ENCODE measurements around the gene GALNT10. TPM values are rescaled to one million over a fixed set of nuclear protein-coding genes. Genes with fewer than 3 reads are reported as not detected.

The GALNT10 gene
- total and polyA plus RNA-seq, 2 of the 8 experiments (the other 6 are each of a cell fraction or from before 2014, with no cell fraction given): 4.6 to 15.5 TPM

GRCh38 chr5:154321546-154321945 lies 131.0 kb downstream of the GALNT10 start:
- Histone ChIP-seq H4K20me1 (replicated peaks in 1 of 2; ENCODE audit: control insufficient read depth in 1 of 2, insufficient read depth in 2 of 2, low read length in 2 of 2) (no peaks in the 10 kb centered on the region), H3K56ac (replicated peaks; ENCODE audit: insufficient read length, low read depth, low read length) (no peak overlapping the region), H3K23me2 (ENCODE audit: low read depth, low read length) (no peaks in the 10 kb centered on the region), H2BK5ac (ENCODE audit: low read depth, low read length) (no peak overlapping the region), H2AK5ac (ENCODE audit: low read depth, low read length) (no peak overlapping the region), H3K23ac (ENCODE audit: insufficient read length) (no peak overlapping the region), H4K8ac (ENCODE audit: extremely low read depth, insufficient read depth, low read length) (no peak overlapping the region), H3K18ac (ENCODE audit: extremely low read depth, low read length) (no peak overlapping the region), H4K91ac (replicated peaks; ENCODE audit: insufficient read length, low read length) (no peak overlapping the region), H3K79me1 (ENCODE audit: low read depth, low read length) (no peaks in the 10 kb centered on the region), H3K27ac (ENCODE audit: low read depth, low read length) (no peak overlapping the region), H4K5ac (ENCODE audit: insufficient read length, low read depth, low read length) (no peak overlapping the region), H3K36me3 (ENCODE audit: control insufficient read depth in 2 of 4, insufficient read depth in 4 of 4, low read length in 3 of 4) (no peaks in the 10 kb centered on the region), H3K9ac (replicated peaks in 1 of 4; ENCODE audit: extremely low read depth in 1 of 4, low read depth in 3 of 4, low read length in 3 of 4) (no peak overlapping the region), H2AFZ (ENCODE audit: low read length) (no peak overlapping the region), H2BK20ac (ENCODE audit: low read length) (no peak overlapping the region), H3K27me3 (replicated peaks in 1 of 4; ENCODE audit: control insufficient read depth in 3 of 4, extremely low read depth in 1 of 4, insufficient read depth in 3 of 4, low read length in 3 of 4) (no peaks in the 10 kb centered on the region), H3K79me2 (ENCODE audit: control insufficient read depth in 1 of 2, insufficient read depth in 2 of 2, low read length in 2 of 2) (no peaks in the 10 kb centered on the region), H3K4me1 (replicated peaks in 1 of 4; ENCODE audit: control insufficient read depth in 3 of 4, insufficient read depth in 4 of 4, low read length in 3 of 4) (no peaks in the 10 kb centered on the region; a peak in 1 of 7 replicates), H2BK15ac (ENCODE audit: low read length) (no peak overlapping the region), H3K14ac (ENCODE audit: insufficient read length) (no peak overlapping the region), H3K4me3 (ENCODE audit: extremely low read depth in 1 of 4, insufficient read depth in 2 of 4, low read depth in 3 of 4, low read length in 4 of 4) (no peak overlapping the region), H2BK12ac (ENCODE audit: low read depth, low read length) (no peak overlapping the region), H3K4ac (replicated peaks; ENCODE audit: insufficient read length, low read depth, low read length) (no peak overlapping the region), H2BK120ac (replicated peaks; ENCODE audit: low read depth, low read length) (no peak overlapping the region), H3K9me3 (ENCODE audit: insufficient read depth in 2 of 2, low read depth in 1 of 2, low read length in 1 of 2) (no peaks in the 10 kb centered on the region), H3K4me2 (ENCODE audit: insufficient read depth in 1 of 2, low read depth in 2 of 2, low read length in 2 of 2) (no peak overlapping the region)
- TF ChIP-seq SIX5 (IDR thresholded peaks at IDR 0.05; ENCODE audit: low read depth, low read length) (no peak), YY1 (IDR thresholded peaks at IDR 0.05; ENCODE audit: low read depth, low read length) (no peak), TAF7 (optimal IDR thresholded peaks at IDR 0.05; ENCODE audit: borderline replicate concordance, low read depth, low read length) (no peak), ATF3 (IDR thresholded peaks at IDR 0.05; ENCODE audit: insufficient read depth, low read depth, low read length) (no peak), TBP (IDR thresholded peaks at IDR 0.05; ENCODE audit: low read depth, low read length) (no peak), RBBP5 (IDR thresholded peaks at IDR 0.05; ENCODE audit: borderline replicate concordance, low read depth, low read length) (no peak), RAD21 (IDR thresholded peaks at IDR 0.05 in 1 of 2, conservative IDR thresholded peaks at IDR 0.05 in 1 of 2; ENCODE audit: low read depth in 2 of 2, low read length in 2 of 2) (no peak), NRF1 (IDR thresholded peaks at IDR 0.05; ENCODE audit: low read depth, low read length) (no peak), EGR1 (IDR thresholded peaks at IDR 0.05; ENCODE audit: borderline replicate concordance, low read depth, low read length) (no peak)
- 76% methylated on average over 3 of the region's 3 CpGs; no CpG with 5 or more reads in 1 of the 2 experiments for WGBS, 2 experiments (ENCODE audit: extremely low coverage in 1 of 2, insufficient coverage in 1 of 2, insufficient read length in 1 of 2, insufficient replicate concordance in 2 of 2, low coverage in 1 of 2, low lambda C conversion rate in 2 of 2, missing lambda C conversion rate in 1 of 2)
- POLR2A ChIA-PET (ENCODE audit: partially characterized antibody): no interaction called here
- DNase-seq (ENCODE audit: low read depth in 1 of 2, low spot score in 2 of 2) (no peak), FAIRE-seq (no peak)
- CTCF ChIA-PET (ENCODE audit: partially characterized antibody): interaction anchor here (1.0 to 1.9 kb wide), 4 partner anchors 15 to 124 kb away, joined by 3 to 6 read pairs (median 4); no protein-coding TSS in a partner anchor
